Thoracic aorta (tissue), 2 donors: ENCODE measurements around the gene SLIT3. TPM values are rescaled to one million over a fixed set of nuclear protein-coding genes. Genes with fewer than 3 reads are reported as not detected.

Experiments used
- ATAC-seq: fragments of 150-250 bp; one replicate; pipeline ENCODE4 v1.8.0; 2017; ENCODE audit warnings: low read depth; ENCODE audit not compliant: insufficient number of reproducible peaks, low FRiP score
- DNase-seq: peaks from one replicate; pipeline ENCODE4 v3.0.0-alpha.2; 2020; ENCODE audit warnings: low spot score
- H3K27ac ChIP-seq, 2 donors: fragments of 200-600 bp; sonication (generic); 1 replicate in 1 of 2; 2 replicates in 1 of 2; pipeline ENCODE4 v1.5.1; 2016; ENCODE audit warnings: mild to moderate bottlenecking in 2 of 2, moderate library complexity in 2 of 2
- H3K27me3 ChIP-seq: fragments of 200-600 bp; sonication (generic); replicated peaks from 2 replicates; pipeline ENCODE4 v1.6.0; 2016; ENCODE audit warnings: mild to moderate bottlenecking; ENCODE audit not compliant: insufficient read depth
- H3K36me3 ChIP-seq: fragments of 200-600 bp; sonication (generic); one replicate; pipeline ENCODE4 v1.5.1; 2016
- H3K4me1 ChIP-seq, 2 donors: fragments of 200-600 bp; sonication (generic); 1 replicate in 1 of 2; 2 replicates in 1 of 2; pipeline versions ENCODE4 v1.5.1 to v1.6.0; 2016; ENCODE audit warnings: low read depth in 2 of 2, mild to moderate bottlenecking in 1 of 2; ENCODE audit not compliant: control insufficient read depth in 1 of 2
- H3K4me3 ChIP-seq: fragments of 200-600 bp; sonication (generic); 2 replicates; pipeline ENCODE4 v1.5.1; 2016; ENCODE audit warnings: mild to moderate bottlenecking
- H3K9me3 ChIP-seq: fragments of 200-600 bp; sonication (generic); 2 replicates; pipeline ENCODE4 v1.5.1; 2016
- CTCF ChIP-seq: fragments of 200-600 bp; sonication (generic); IDR thresholded peaks from one replicate; pipeline ENCODE4 v1.5.1; 2019; ENCODE audit warnings: antibody characterized with exemption
- total RNA-seq, 2 donors: library from RNA; depleted of rRNA; stranded (reverse); fragments of >200 nt; gene quantifications; one replicate each; pipeline versions ENCODE4 v1.1.0 to v1.2.3, GENCODE V29; 2016

Gene SLIT3
- total RNA-seq, 2 donors from 2014 or later = 80.1 to 86.9 TPM

- no peaks in the 10 kb centered on the region for H3K27me3 ChIP-seq
- DNase-seq (no peak), ATAC-seq (no peak)
- no peak overlapping the region for H3K4me3 ChIP-seq
- peaks cover 0 to 7% of the 10 kb centered on the region in 2 donors for H3K4me1 ChIP-seq
- H3K36me3 ChIP-seq = no peaks in the 10 kb centered on the region
- no peak overlapping the region for H3K27ac ChIP-seq
- no peak for TF ChIP-seq CTCF
- H3K9me3 ChIP-seq = no peaks in the 10 kb centered on the region
Measured at GRCh38 chr5:169074839-169075238, 226.1 kb downstream of the SLIT3 start.

- peaks cover 4 to 19% of the 10 kb centered on the region in 2 donors for H3K4me1 ChIP-seq
- DNase-seq = no peak
- no peaks in the 10 kb centered on the region for H3K27me3 ChIP-seq
- no peak overlapping the region for H3K4me3 ChIP-seq
- ATAC-seq = no peak
- no peaks in the 10 kb centered on the region for H3K36me3 ChIP-seq
- TF ChIP-seq CTCF = no peak
- no peak overlapping the region for H3K27ac ChIP-seq
- H3K9me3 ChIP-seq = no peaks in the 10 kb centered on the region
Measured at GRCh38 chr5:169072233-169072632, 228.7 kb downstream of the SLIT3 start.

- ATAC-seq = no peak
Measured at GRCh38 chr5:169070413-169070812, 230.5 kb downstream of the SLIT3 start.

GRCh38 chr5:169067751-169068173, 233.2 kb downstream of the SLIT3 start:
- Histone ChIP-seq H3K27me3 (no peaks in the 10 kb centered on the region), H3K4me1 (peaks cover 21 to 56% of the 10 kb centered on the region in 2 donors), H3K27ac (peak overlapping the region in 1 of 2 donors; percentile 13), H3K4me3 (no peak overlapping the region), H3K9me3 (no peaks in the 10 kb centered on the region), H3K36me3 (no peaks in the 10 kb centered on the region)
- no peak for TF ChIP-seq CTCF
- no peak for ATAC-seq
- DNase-seq = no peak

More at GRCh38 chr5:169070413-169070812, 230.5 kb downstream of the SLIT3 start:
- H3K9me3 ChIP-seq = no peaks in the 10 kb centered on the region
- TF ChIP-seq CTCF = no peak
- H3K27ac ChIP-seq = no peak overlapping the region
- no peaks in the 10 kb centered on the region for H3K36me3 ChIP-seq
- no peak overlapping the region for H3K4me3 ChIP-seq
- no peaks in the 10 kb centered on the region for H3K27me3 ChIP-seq
- DNase-seq = no peak
- peaks cover 4 to 30% of the 10 kb centered on the region in 2 donors for H3K4me1 ChIP-seq

GRCh38 chr5:169065400-169065799, 235.5 kb downstream of the SLIT3 start:
- no peak for DNase-seq

More at GRCh38 chr5:169065400-169065799, 235.5 kb downstream of the SLIT3 start:
- no peak overlapping the region for H3K4me3 ChIP-seq
- H3K36me3 ChIP-seq = no peaks in the 10 kb centered on the region
- no peaks in the 10 kb centered on the region for H3K9me3 ChIP-seq
- H3K27me3 ChIP-seq = no peaks in the 10 kb centered on the region
- ATAC-seq = no peak
- H3K27ac ChIP-seq = no peak overlapping the region
- peaks cover 21 to 54% of the 10 kb centered on the region in 2 donors for H3K4me1 ChIP-seq
- TF ChIP-seq CTCF = no peak
